NCI-H345 treated with DMSO at 0.1 percent for 48 hours (cell line): ENCODE data around the gene FPGT.
"Not testable (repeated sequence)": the region's sequence is repeated elsewhere in the genome, so short reads cannot be mapped to it uniquely, and the experiment has no call there.

Experiments used
- DNase-seq: peaks from one replicate; lab custom pipeline; 2025; ENCODE audit not compliant: unreplicated experiment; lab: John Stamatoyannopoulos, UW

The FPGT gene

GRCh38 chr1:74197657-74198552 lies at the start of gene FPGT, which contains the start of gene LRRIQ3:
TSS of gene FPGT (plus strand) at chr1:74198242. CDS start at chr1:74198279, 37 bp downstream.
TSS of gene LRRIQ3 (minus strand) at chr1:74198176. CDS start at chr1:74183684, 14,492 bp downstream.
- peak; percentile 92 for DNase-seq

- DNase-seq: no peak
Observed at GRCh38 chr1:74160046-74160445, 38.0 kb upstream of the FPGT start.

GRCh38 chr1:74161497-74161896 lies 36.5 kb upstream of the FPGT start:
- no peak for DNase-seq

DNA sequence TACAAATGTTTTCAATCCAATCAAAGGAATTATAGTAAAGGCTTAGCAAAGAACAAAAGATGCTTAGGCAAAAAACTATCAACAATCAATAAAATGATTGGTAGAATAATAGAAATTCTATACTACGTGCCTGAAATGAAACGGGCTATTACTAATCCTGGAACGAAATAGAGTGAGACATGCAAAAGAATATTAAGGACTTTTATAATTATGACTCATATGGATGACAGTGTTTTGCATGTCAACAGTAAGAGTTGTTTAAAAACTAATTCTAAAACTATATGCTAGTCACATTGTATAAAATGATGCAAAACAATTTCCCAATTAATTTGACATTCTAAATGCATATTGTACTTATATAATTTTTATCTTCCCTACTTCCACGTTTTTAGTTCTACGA lies 35.7 kb upstream of the FPGT start:
- DNase-seq: no peak

DNA sequence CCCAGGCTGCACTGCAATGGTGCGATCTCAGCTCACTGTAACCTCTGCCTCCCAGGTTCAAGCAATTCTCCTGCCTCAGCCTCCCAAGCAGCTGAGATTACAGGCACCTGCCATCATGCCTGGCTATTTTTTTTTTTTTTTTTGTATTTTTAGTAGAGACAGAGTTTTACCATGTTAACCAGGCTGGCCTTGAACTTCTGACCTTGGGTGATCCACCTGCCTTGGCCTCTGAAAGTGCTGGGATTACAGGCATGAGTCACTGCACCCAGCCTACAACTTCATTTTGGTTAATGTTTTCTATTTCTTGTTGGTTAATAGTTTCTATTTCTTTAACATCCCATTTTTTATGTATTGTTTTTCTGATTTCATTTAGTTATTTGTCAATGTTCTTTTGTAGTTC lies 23.6 kb upstream of the FPGT start:
- DNase-seq: not testable (repeated sequence)

DNA sequence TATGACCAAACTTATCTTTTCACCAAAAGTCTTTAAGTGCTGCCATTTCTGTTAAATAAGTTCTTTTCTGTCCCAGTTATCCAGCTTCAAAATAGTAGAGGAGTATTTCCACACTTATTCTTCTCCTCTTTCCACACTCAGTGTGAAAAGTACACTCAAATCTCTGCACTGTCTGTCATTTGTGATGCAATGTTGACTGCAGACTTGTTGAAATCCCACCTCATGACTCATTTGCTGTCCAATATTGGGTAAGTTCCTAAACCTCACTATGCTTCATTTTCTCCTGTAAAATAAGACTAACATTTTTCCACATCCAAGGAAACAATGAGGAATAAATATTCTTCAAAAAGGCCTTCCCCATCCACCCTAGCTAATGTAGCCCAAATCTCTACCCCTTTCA lies 17.6 kb upstream of the FPGT start:
- no peak for DNase-seq

DNA sequence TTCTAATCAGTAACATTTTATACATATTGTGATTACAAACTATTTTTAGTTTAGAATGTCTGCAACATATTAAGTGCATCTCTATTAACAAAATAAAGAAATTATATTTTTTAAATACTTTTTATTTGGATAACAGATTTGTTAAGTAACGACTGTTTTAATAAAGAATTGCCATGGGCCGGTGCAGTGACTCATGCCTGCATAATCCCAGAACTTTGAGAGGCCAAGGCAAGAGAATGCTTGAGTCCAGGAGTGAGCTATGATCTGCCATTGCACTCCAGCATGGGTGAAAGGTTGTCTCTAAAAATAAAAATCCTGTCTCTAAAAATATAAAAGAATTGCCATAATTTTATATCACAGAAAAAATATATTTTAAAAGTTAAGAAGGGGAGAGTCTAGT lies 4.1 kb upstream of the FPGT start:
- no peak for DNase-seq

- no peak for DNase-seq
Observed at GRCh38 chr1:74195339-74195738, 2.7 kb upstream of the FPGT start.

DNA sequence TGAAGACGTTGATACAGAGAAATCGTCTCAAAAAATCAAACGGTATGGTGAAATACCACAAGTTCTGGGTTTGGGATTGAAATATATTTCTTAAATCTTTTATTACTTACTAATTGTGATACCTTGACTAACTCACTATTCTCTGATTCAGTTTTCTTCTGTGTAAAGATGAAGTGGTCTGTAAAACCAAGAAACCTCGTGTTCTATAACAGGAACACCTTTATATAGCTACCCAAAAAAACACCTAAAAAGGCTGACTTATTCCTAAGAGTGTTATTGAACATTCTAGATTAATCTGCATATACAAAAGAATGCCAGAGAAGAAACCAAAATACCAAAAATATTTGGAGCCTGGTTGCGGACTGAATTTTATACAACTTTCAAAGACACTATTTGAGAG lies 787 bp upstream of the FPGT start:
- DNase-seq: no peak

DNA sequence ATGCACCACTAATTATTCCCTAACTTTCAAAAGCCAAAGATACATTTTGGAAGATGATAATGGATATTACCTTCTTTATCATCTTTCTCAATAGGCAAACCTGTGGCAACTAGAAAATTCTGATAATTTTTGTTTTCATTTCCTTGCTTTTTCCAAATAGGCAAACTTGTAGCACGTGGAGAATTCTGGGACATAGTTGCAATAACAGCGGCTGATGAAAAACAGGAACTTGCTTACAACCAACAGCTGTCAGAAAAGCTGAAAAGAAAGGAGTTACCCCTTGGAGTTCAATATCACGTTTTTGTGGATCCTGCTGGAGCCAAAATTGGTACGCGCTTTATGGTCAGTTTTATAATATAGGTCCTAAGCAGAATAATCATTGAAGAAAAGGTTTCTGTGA lies 1.5 kb downstream of the FPGT start:
- DNase-seq: no peak

DNA sequence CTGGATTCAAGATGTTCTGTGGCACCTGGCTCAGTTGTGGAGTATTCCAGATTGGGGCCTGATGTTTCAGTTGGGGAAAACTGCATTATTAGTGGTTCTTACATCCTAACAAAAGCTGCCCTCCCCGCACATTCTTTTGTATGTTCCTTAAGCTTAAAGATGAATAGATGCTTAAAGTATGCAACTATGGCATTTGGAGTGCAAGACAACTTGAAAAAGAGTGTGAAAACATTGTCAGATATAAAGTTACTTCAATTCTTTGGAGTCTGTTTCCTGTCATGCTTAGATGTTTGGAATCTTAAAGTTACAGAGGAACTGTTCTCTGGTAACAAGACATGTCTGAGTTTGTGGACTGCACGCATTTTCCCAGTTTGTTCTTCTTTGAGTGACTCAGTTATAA lies 7.2 kb downstream of the FPGT start:
- DNase-seq: no peak

- DNase-seq: no peak
Observed at GRCh38 chr1:74215229-74215628, 17.2 kb downstream of the FPGT start.

GRCh38 chr1:74222701-74223100 lies 24.7 kb downstream of the FPGT start:
- no peak for DNase-seq

DNA sequence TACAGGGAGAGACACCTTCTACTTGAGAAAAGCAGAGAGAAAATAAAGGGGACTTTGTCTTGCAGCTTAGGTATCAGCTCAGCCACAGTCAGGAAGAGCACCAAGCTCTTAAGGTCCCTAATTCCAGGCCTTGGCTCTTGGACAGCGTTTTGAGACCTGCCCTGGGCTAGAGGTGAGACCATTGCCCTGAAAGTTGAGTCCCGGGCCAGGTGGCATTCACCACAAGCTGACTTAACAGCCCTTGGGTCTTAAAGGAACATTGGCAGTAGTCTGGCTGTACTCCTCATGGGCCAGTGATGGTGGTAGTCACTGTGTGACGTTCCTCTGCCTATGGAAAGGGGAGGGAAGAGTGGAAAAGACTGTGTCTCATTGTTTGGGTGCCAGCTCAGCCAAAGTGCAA lies 25.4 kb downstream of the FPGT start:
- no peak for DNase-seq

- DNase-seq: no peak
Observed at GRCh38 chr1:74235153-74235552, 37.1 kb downstream of the FPGT start, which contains the start of gene TNNI3K. TSS of gene TNNI3K (plus strand) at chr1:74235387. CDS start at chr1:74235452, 65 bp downstream.

DNA sequence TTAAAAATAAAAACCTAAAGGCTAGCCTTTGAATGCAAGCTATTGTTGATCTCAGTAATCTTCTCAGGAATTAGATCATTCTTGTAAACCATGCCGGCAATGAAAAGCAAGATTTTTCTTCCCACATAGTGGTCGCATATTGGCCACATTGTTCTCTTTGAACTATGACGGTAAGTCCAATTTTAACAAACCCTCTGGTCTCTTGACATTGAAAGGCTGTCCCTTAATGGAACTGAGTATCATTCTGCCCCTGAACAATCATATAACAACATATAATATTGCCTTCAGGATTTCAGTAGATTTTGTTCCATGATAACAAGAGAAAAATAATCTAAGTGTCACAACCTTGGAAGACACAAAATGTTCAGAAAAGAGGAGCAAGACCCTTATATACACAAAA lies 38.4 kb downstream of the FPGT start:
- DNase-seq: no peak

- DNase-seq: no peak
Observed at GRCh38 chr1:74237035-74237434, 39.0 kb downstream of the FPGT start.

DNA sequence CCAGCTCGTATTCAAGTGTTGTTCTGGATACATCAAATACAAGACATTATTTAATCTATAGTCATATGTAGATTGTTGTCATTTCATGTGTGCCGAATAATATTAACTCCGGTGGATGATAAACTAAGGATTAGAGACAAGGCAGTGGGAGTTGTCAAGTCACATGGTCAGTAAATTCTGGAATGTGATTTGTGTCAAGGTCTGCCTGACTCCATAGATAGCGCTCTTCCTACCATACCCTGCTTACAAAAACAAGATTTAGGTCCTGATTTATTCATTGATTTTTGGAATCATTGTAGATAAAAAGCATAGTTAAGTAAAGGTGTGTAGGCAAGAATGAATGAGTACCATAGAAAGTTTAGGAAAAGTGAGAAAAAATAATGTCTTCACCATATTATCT lies 39.7 kb downstream of the FPGT start:
- DNase-seq: no peak

GRCh38 chr1:74245168-74245772 lies 47.2 kb downstream of the FPGT start:
- DNase-seq: no peak

DNA sequence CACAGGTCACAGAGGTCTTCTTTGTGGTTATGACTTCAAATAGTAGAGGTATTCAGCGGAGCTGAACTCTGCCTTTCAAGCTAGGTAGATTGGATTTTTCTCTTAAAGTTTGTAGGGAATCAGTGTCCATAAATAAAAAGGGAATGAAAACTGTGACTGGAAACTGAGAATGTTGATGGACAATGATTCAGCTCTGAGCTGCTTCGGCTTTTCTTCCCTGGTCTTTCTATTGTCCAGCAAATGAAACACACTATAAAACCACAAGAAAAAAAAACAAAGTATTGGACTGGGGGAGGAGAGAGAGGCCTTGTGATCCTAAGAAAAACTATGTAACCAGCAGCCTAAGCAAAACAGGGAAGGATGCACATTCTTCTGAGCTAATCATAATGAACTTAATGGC lies 48.3 kb downstream of the FPGT start:
- no peak for DNase-seq

GRCh38 chr1:74247881-74248528 lies 50.0 kb downstream of the FPGT start:
- DNase-seq: no peak
